GM19452 (cell line): ENCODE measurements around the gene JUNB.
"Not testable (repeated sequence)": the region's sequence is repeated elsewhere in the genome, so short reads cannot be mapped to it uniquely, and the experiment has no call there.

ENCODE experiments used
- ATAC-seq: cut with Tn5 transposase; IDR thresholded peaks from one replicate; pipeline ENCODE4 v1.9.1; 2021; ENCODE audit not compliant: unreplicated experiment

Gene JUNB

DNA sequence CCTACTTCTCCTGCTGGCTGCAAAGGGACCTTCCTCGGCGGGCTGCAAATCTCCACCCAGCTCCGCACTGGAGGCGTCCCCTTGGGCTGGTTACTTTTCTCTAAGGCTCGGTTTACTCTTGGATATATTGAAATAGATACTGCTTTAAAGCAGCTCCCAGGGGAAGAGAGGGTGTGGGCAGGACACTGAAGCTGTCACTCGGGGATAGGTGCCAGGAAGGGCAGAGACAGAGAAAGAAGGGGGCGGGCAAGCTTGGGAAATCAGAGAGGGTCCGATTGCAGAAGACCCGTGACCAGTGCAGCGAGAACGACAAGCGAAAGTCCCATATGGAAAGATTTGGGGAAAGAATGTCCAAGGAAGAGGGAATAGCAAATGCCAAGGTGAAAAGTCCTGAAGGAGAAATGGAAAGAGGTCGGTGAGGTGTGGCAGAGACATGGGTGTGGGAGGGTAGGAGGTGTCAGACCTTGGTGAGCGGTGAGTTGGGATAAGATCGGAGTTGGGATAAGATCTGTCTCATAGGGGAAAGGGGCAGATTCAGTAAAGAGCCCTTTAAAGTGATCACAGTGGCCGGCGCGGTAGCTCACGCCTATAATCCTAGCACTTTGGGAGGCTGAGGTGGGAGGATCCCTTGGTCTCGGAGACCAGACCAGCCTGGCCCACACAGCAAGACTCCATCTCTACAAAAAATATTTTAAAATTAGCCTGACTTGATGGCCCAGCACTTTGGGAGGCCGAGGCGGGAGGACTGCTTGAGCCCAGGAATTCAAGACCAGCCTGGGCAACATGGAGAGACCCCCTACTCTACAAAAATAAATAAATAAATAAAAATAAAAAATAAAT, 11.2 kb downstream of the JUNB start:
- ATAC-seq: no peak

DNA sequence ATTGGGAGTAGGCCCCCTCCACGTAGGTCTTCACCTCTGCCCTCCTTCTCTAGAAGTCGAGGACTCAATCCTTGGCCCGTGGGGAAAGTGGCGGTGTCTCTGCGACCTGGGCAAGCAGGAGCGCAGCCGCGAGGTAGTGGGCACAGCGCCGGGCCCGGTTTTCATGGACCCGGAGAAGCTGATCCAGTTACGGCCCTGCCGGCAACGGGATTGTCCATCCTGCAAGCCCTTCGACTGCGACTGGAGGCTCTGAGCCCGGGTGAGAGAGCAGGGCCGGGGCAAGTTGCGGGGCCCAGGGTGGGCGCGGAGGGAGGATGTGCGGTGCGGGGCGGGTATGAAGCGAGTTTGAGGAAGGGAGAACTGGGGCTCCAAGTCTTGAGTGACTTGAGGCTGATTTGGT, 12.8 kb downstream of the JUNB start:
- no peak for ATAC-seq

DNA sequence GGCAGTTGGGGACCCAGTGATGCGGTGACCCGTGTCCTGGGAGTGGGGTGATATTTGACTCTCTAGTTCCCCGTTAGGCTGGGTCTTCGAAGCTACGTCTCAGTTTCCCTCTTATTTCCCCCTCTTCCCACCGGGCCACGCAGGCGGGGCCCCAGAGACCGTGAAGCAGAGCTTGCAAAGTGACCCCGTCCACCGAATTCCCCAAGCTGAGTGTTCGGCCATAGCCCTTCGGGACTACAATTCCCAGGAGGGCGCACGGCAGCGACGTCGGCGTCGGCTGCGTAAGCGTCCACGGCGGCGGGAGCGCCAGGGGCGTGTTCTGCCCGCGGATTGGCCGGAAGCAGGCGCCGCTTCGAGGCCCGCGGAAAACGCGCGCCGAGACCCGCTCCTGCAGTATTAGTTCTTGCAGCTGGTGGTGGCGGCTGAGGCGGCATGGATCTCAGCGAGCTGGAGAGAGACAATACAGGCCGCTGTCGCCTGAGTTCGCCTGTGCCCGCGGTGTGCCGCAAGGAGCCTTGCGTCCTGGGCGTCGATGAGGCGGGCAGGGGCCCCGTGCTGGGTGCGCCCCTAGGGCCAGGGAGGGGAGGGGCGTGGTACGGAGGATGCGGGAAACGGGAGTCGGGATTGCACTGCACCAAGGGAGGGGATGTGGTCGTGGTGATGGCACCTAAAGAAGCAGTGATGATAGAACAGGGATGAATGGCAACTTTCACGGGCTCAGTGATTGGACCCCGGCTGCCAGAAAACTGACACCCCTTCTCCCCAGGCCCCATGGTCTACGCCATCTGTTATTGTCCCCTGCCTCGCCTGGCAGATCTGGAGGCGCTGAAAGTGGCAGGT, 15.2 kb downstream of the JUNB start, which contains the start of gene RNASEH2A:
Gene RNASEH2A, plus strand, starts transcription at position 343 of the 840 bp plus-strand sequence. Its CDS starts 90 bp downstream, at position 433.
- ATAC-seq: peak; percentile 83

DNA sequence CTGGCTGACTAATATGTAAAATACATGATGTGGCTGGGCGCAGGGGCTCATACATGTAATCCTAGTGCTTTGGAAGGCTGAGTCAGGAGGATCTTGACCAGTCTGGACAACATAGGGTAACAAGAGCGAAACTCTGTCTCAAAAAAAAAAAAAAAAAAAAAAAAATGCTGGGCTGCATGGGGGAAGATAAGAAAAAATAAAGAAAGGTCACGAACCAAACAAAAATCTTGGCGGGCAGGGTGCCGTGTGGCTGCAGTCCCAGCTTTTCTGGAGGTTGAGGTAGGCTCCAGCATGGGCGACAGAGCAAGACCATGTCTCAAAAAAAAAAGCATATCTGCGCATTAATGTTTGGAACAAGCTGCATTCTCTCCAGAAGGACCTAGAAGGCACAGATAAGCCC, 23.8 kb downstream of the JUNB start:
- no peak for ATAC-seq

DNA sequence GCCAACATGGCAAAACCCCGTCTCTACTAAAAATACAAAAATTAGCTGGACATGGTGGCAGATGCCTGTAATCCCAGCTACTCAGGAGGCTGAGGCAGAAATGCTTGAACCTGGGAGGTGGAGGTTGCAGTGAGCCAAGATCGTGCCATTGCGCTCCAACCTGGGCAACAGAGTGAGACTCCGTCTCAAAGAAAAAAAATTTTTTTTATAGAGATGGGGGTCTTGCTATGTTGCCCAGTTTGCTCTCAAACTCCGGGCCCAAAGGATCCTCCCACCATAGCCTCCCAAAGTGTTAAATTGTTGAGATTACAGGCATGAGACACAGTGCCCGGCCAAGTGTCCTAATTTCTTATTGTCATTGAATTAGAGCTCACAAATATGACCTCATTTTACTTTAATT, 25.9 kb downstream of the JUNB start:
- ATAC-seq: not testable (repeated sequence)

DNA sequence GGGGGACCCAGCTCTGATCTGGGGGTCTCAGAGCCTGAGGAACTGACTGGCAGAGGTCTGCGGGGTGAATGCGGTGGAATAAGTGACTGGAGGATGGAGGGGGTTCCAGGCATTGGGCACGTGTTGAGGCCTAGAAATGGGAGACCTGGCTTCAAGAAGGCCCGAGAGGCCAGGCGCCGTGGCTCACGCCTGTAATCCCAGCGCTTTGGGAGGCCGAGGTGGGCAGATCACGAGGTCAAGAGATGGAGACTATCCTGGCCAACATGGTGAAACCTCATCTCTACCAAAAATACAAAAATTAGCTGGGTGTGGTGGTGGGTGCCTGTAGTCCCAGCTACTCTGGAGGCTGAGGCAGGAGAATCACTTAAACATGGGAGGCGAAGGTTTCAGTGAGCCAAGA, 26.5 kb downstream of the JUNB start:
- not testable (repeated sequence) for ATAC-seq

DNA sequence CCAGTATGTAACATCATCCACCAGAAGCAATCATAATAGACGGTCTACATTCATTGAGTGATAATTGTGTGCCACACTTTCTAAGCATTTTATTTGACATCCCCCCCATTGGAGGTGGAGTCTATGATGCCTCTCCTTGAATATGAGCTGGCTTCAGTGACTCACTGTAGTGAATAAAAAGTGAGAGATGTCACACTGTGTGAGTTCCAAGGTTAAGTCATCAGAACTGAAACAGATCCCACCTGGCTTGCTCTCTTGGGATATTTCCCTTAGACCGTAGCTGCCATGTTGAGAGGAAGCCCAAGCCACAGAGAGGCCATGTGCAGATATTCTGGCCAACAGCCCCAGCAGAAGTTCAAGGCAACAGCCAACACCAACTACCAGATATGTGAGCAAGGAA, 30.5 kb downstream of the JUNB start:
- ATAC-seq: no peak

DNA sequence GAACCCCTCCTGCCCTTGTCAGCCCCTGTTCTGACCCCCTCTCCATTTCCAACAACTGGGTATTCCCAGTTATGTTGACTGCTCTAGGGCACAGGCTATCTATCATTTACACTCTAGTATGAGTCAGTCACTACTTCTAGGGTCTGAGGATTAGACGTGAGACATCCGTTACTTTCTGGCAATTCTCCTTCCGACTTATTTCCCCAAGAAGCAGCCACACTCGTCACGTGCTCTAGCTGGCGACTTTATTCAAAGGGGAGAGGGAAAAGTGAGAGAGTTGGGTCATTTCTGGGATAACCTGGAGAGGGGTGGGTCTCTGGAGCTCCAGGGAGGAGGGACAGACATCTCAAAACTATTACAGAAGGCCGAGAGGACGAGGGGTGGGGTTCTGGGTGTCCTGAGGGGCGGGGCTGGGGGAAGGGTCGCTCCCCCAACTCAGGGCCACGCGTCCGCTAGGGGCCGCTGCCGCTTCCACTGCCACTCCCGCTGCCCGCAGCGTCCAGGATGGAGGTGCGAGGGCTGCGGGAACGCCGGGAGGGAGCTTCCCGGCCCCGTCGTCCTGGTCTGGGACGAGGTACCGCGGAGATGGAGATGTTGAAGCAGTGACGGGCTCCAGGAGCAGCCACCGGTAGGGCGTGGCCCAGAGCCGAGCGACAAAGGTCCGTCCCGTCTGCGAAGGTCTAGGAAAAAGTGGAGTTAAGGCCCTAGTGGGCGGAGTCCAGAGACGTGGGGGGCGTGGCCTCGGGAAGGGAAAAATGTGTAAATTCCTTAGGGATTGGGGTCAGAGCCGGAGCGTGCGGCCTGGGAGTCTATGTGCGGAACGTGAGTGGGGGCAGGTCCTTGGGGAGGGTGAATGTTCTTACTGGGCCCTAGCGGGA, 34.2 kb downstream of the JUNB start:
- no peak for ATAC-seq

DNA sequence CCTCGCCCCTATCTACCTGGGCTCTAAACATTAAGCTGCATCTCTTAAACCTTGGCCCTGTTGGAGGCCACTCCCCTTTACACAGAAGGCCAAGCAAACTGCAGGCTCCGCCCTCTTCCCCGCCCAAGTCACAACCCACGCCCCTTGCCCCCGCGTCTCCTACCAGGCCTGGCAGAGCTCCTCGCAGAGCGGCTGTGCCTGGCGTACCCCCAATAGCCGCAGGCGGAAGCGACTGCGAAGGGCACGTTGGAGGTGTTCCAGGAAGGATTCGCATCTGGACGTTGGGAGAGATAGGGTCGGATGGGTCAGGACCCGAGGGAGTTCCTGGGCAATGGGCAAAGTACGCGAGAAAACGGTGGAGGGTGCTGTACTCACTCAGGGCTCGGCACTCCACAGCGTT, 37.2 kb downstream of the JUNB start:
- ATAC-seq: no peak

DNA sequence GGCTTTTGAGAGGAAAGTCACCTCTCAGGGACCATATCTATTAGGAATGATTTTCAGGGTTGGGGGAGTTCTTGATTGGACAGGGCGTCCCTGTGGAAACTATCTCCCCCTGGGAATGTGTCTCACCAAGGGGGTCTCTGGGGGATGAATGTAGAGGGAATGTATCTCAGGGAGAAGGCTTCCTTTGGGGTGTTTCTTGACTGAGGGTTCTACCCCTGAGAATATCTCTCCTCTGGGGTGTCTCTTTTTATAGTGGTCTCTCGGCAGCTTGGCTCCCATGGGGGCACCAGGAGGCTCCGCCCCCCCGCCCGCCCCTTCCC, 42.1 kb downstream of the JUNB start:
- ATAC-seq: no peak

DNA sequence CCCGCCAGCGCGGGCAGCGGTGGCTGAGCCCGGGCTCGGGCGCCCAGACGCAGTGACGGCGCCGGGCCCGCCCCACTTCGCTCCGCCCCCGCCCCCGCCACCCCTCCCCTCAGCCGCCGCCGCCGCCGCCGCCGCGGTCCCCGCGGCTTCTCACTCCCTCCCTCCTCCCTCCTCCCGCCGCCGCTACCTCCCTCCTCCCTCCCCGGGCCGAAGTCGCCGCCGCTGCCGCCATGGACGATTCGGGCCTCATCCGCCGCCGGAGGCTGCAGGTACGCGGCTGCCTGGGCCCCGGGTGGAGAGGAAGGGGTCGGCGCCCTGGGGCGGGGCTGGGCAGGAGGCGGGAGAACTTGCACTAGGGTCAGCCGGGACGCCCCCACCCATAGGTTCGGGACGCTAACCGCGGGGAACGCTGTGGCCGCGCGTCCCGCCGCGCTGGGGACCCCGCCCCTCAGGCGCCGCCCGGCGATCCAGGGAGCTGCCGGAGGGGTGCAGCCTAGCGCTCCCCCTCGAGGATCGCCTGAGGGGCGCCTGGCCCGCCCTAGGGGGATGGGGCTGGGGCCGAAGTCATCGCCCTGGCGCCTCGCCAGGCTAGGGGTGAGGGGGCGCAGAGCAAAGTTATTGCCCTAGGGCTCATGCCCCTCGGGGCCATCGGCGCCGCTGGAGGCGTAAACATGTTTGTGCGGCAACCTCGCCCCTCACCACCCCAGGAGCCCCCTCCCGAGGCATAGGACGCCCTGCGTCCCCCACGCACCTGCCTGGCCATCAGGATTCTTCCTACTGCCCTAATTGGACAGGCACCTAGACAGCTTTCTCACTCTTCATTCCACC, 42.7 kb downstream of the JUNB start:
- ATAC-seq: no peak

DNA sequence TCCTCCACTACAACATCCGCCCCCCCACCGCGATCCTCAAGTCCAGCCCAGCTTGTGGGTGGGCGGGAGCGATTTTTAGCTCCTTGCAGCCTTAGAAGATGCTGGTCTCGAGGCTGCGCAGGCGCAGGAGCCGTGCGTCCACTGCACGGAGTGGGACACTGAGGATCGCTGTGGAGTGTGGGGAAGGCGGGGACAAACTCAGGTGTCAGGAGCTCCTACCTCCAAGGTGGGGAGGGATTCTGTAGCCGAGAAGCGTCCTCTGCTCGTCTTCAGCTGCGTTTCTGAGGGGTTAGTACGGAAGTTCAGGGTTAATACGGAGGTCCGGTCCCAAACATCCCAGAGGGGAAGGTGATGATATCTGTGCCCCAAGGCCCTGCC, 43.3 kb downstream of the JUNB start, which contains the start of gene RTBDN:
Gene RTBDN, minus strand, starts transcription at position 14 of the 378 bp plus-strand sequence. CDS start 4,600 bp downstream, outside the sequence.
- ATAC-seq: no peak

DNA sequence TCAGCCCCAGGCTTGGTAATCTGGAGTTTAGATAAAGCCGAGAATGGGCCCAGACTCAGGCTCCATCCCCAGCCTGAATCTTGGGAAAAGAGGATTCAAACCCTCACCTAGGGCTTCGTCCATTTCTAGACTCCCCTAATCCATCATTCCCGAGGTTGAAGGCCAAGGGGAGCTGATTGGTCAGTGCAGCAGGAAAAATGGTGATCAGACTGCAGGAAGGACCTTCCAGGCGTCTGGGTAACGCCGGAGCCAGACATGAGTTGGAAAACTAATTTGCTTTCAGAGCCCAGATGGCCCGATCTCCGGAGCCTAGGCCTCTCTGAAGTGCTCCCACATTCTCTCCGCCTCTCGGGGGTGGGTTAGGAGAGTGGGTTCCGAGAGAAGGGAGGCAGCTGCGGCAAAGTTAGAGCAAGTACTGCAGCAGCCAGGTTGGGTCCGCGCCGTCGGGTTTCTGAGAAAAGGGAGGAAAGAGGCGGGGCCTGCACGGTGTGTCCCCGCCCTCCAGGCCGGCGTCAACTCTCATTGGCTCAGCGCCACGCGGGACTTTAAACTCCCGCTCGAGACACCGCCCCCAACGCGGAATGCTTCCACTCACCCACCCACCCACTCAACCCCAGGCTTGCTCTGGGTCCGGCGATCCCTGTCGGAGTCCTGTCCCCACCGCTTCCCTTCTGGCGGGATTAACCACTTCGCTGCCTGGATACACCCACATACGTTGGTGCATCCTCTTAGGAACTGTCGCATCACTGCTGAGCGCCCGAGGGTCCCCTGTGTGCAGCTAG, 43.9 kb downstream of the JUNB start:
- no peak for ATAC-seq

DNA sequence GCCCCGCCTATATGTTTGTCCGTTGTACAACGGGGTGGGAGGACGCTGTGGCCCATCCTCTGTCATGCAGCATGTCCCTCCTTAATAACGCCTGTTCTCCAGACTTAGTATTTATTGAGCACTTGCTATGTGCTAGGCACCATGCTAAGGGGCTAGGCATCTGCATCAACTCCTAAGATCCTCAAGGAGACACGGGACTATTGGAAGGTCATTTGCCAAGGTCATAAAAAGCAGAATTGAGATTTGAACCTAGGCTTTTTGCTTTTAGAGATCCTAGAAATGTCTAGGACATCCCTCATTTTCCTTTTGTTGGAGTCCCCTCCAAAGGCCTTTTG, 45.2 kb downstream of the JUNB start:
- no peak for ATAC-seq

DNA sequence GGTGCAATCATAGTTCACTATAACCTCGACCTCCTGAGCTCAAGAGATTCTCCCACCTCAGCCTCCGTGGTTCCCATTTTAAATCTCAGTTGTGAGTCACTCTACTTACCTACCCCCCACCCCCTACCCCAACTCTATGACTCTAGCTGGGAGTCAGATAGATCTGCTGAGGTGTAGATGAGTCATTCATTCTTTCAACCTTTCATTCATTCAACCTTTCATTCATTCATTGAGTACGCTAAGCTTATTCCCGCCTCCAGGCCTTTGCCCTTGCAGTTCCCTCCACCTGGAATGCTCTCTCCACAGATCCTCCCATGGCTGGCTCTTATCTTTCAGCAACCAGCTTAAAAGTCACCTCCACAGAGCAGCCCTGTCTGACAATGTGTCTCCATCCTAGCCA, 45.9 kb downstream of the JUNB start:
- no peak for ATAC-seq

DNA sequence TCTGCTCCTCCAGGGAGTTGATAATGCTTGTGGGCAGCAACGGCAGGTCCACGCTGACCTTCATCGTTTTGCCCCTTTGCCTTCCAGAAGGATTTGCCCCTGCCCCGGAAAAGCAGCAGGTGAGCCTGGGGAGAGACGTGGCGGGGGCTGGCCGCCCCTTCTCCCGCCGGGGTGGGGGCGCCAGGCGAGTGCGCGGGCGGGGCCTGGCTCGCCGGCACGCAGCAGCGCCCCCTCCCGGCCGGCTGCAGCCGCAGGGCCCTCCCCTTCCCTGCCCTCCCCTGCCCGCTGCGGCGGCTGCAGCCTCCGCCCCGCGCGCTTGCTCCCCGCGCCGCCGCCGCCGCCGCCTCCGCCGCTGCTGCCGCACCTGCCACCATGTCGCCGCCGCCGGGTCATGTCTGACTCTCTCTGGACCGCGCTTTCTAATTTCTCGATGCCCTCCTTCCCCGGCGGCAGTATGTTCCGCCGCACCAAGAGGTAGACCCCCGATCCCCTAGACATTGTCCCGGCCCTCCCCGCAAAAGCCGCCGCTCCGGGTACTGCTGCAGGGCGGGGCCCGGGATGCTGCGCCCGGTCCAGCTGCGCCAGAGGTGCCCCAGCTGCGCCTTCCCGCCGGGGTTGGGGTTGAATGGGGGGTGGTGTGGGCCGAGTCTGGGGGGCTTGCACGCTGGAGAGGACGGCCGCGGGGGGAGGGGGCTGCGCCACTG, 47.0 kb downstream of the JUNB start, which contains the start of gene MAST1:
Gene MAST1, plus strand, starts transcription at position 334 of the 704 bp plus-strand sequence. Its CDS starts 58 bp downstream, at position 392.
- ATAC-seq: no peak

DNA sequence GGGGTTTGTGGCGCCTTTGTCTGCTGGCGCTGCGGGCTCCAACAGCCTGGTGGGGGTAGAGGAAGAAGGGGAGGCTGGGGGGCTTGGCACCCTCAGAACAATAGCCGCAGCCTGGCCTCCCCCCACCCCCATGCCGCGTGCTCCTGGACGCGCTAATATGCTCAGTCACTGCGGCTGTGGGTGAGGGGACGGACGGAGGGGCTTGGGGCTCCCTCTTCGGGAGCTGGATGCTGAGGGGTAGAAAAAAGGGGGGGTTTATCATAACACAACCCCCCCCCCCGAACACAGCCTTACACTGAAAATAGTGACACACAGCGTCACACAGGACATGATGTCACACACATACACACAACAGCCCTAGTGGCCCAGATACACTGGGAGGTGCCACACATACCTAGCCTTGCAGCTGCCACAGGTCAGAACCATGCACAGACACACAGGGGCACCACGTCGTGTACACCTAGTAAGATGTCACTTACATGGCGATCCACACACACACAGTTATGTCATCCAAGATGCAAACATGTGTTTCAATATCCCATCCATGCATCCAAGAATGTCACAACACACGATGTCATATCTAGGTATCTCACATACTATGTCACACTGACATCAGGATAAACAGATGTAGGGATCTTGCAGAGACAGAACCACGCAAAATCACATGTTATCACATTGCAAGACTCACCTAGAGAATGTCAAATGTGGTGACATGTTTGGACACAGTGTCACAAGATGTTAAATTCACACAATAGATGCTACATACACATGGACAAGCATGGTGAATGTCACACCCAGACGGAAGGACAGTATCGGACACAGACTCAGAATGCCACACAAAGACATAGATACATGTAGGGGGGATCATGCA, 47.8 kb downstream of the JUNB start:
- no peak for ATAC-seq
